ENCODE results near the gene CPS1. TPM values are rescaled to one million over a fixed set of nuclear protein-coding genes. Genes with fewer than 3 reads are reported as not detected.

Gene CPS1
- total RNA-seq, 1 experiment from 2014 or later: 0.84 TPM

DNA sequence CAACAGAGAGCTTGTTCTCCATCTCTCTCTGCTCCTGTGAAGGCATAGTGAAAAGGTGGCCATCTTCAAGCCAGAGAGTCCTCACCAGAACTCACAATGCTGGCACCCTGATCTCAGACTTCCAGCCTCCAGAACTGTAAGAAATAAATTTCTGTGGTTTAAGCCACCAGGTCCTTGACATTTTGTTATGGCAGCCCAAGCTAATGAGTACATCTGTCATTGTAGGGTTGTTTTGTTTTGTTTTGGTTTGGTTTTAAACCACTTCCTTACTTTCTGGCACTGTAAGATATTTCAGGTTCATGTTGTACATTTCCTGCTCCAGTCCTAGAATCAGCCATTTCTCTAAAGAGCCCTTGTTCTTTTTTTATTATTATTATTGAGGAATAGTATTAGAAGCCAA is 171.2 kb downstream of the CPS1 start:
- intact Hi-C loops (cut with micrococcal nuclease; ENCODE audit: unreplicated experiment): no loop called here
- Mint-ChIP-seq H3K36me3 (ENCODE audit: insufficient read depth, unreplicated experiment) (no peaks in the 10 kb centered on the region), H3K27ac (ENCODE audit: unreplicated experiment) (no peak overlapping the region), H3K4me3 (ENCODE audit: unreplicated experiment) (no peak overlapping the region), H3K9me3 (ENCODE audit: unreplicated experiment) (no peaks in the 10 kb centered on the region), H3K27me3 (ENCODE audit: insufficient read depth, unreplicated experiment) (no peaks in the 10 kb centered on the region), H3K4me1 (ENCODE audit: low read depth, unreplicated experiment) (no peaks in the 10 kb centered on the region)
- ChIA-PET CTCF (no interaction called here), POLR2A (no interaction called here)
- Histone ChIP-seq H3K9me3 (no peaks in the 10 kb centered on the region), H3K27me3 (replicated peaks; ENCODE audit: control insufficient read depth, insufficient read depth, low read length) (no peaks in the 10 kb centered on the region; the same call in 1 of the 2 replicates), H3K36me3 (ENCODE audit: control insufficient read depth, insufficient read depth, low read length) (no peaks in the 10 kb centered on the region), H3K4me1 (no peaks in the 10 kb centered on the region), H3K4me3 (ENCODE audit: low read depth, low read length) (no peak overlapping the region)
- DNase-seq: no peak
- TF ChIP-seq, protein P1, sequence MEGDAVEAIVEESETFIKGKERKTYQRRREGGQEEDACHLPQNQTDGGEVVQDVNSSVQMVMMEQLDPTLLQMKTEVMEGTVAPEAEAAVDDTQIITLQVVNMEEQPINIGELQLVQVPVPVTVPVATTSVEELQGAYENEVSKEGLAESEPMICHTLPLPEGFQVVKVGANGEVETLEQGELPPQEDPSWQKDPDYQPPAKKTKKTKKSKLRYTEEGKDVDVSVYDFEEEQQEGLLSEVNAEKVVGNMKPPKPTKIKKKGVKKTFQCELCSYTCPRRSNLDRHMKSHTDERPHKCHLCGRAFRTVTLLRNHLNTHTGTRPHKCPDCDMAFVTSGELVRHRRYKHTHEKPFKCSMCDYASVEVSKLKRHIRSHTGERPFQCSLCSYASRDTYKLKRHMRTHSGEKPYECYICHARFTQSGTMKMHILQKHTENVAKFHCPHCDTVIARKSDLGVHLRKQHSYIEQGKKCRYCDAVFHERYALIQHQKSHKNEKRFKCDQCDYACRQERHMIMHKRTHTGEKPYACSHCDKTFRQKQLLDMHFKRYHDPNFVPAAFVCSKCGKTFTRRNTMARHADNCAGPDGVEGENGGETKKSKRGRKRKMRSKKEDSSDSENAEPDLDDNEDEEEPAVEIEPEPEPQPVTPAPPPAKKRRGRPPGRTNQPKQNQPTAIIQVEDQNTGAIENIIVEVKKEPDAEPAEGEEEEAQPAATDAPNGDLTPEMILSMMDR (IDR thresholded peaks at IDR 0.05; ENCODE audit: insufficient read depth in 1 of 2, low read depth in 1 of 2, low read length in 1 of 2, severe bottlenecking in 1 of 2, unreplicated experiment in 1 of 2): no peak
- BruUV-seq (replicated peaks): no TSS peak

Other genes starting within 250 kb of the CPS1 start
- gene MYL1, start 241.4 kb upstream of the CPS1 start, total RNA-seq (2022): not detected in 2 replicates
- gene LANCL1, start 79.8 kb upstream of the CPS1 start, total RNA-seq (2022): 26.5 and 30.6 TPM in 2 replicates

All from Caco-2 (cell line).